WTC11 (cell line): ENCODE results near the gene TUBGCP6. TPM values are rescaled to one million over a fixed set of nuclear protein-coding genes. Genes with fewer than 3 reads are reported as not detected.

Source experiments
- ATAC-seq: fragments of 200-7000 bp; cut with Tn5 transposase; 2 replicates; pipeline ENCODE4 v1.10.0; 2021; ENCODE audit warnings: mild to moderate bottlenecking, moderate library complexity
- CTCF ChIA-PET: fragments of 300-600 bp; sonication (Branson Sonifier 250); formaldehyde crosslinking; loops from one replicate; lab custom pipeline; 2021; ENCODE audit warnings: antibody characterized with exemption; lab: Charles Lee
- POLR2A ChIA-PET: fragments of 350-600 bp; sonication (Branson Sonifier 250); formaldehyde crosslinking; loops from one replicate; lab custom pipeline; 2021; ENCODE audit warnings: antibody characterized with exemption; lab: Charles Lee
- DNase-seq: peaks from one replicate; pipeline ENCODE4 v3.0.0; 2021; ENCODE audit warnings: low spot score
- H3K27ac Mint-ChIP-seq: 2 replicates; pipeline ENCODE4 v1.8.0; 2021; ENCODE audit warnings: mixed read lengths
- H3K27me3 Mint-ChIP-seq: 2 replicates; pipeline ENCODE4 v1.8.0; 2021; ENCODE audit warnings: low read depth, mild to moderate bottlenecking, moderate library complexity, mixed read lengths
- H3K36me3 Mint-ChIP-seq: 2 replicates; pipeline ENCODE4 v1.8.0; 2021; ENCODE audit warnings: mixed read lengths
- H3K4me1 Mint-ChIP-seq: 2 replicates; pipeline ENCODE4 v1.8.0; 2022; ENCODE audit warnings: mixed read lengths
- H3K4me3 Mint-ChIP-seq: 2 replicates; pipeline ENCODE4 v1.8.0; 2021; ENCODE audit warnings: mild to moderate bottlenecking, moderate library complexity, mixed read lengths
- H3K9me3 Mint-ChIP-seq: 2 replicates; pipeline ENCODE4 v1.8.0; 2021; ENCODE audit warnings: mixed read lengths
- ATF6 ChIP-seq: sonication (generic); formaldehyde crosslinking; IDR thresholded peaks from 2 replicates; pipeline ENCODE4 v1.8.1; 2023; ENCODE audit warnings: mild to moderate bottlenecking, missing genetic modification reagents
- CREB1 ChIP-seq: sonication (generic); formaldehyde crosslinking; IDR thresholded peaks from 2 replicates; pipeline ENCODE4 v1.8.0; 2023; ENCODE audit warnings: mild to moderate bottlenecking, missing genetic modification reagents
- ETV6 ChIP-seq: sonication (generic); formaldehyde crosslinking; IDR thresholded peaks from 2 replicates; pipeline ENCODE4 v1.8.1; 2022; ENCODE audit warnings: mild to moderate bottlenecking, missing genetic modification reagents
- FOXJ3 ChIP-seq: sonication (generic); formaldehyde crosslinking; IDR thresholded peaks from 2 replicates; pipeline ENCODE4 v1.9.0; 2021; ENCODE audit warnings: missing genetic modification reagents, mild to moderate bottlenecking, borderline replicate concordance
- FOXP4 ChIP-seq: sonication (generic); formaldehyde crosslinking; IDR thresholded peaks from 2 replicates; pipeline ENCODE4 v1.8.0; 2022; ENCODE audit warnings: mild to moderate bottlenecking, missing genetic modification reagents
- HMGA2 ChIP-seq: fragments of 250-450 bp; sonication (Bioruptor Pico); IDR thresholded peaks from 2 replicates; pipeline ENCODE4 v1.4.0; 2021; ENCODE audit warnings: mild to moderate bottlenecking, moderate library complexity
- KAT7 ChIP-seq: sonication (generic); formaldehyde crosslinking; IDR thresholded peaks from 2 replicates; pipeline ENCODE4 v1.8.1; 2023; ENCODE audit warnings: missing genetic modification reagents, mild to moderate bottlenecking, borderline replicate concordance
- MLX ChIP-seq: sonication (generic); formaldehyde crosslinking; IDR thresholded peaks from 2 replicates; pipeline ENCODE4 v1.8.1; 2023; ENCODE audit warnings: mild to moderate bottlenecking, missing genetic modification reagents, moderate library complexity
- NFATC4 ChIP-seq: fragments of 250-450 bp; sonication (Bioruptor Pico); IDR thresholded peaks from 2 replicates; pipeline ENCODE4 v1.9.0; 2021; ENCODE audit warnings: mild to moderate bottlenecking
- NR2C2 ChIP-seq: sonication (generic); formaldehyde crosslinking; IDR thresholded peaks from 2 replicates; pipeline ENCODE4 v1.8.0; 2022; ENCODE audit warnings: mild to moderate bottlenecking, missing genetic modification reagents
- RORB ChIP-seq: fragments of 250-450 bp; sonication (Bioruptor Pico); IDR thresholded peaks from 2 replicates; pipeline ENCODE4 v1.9.0; 2021; ENCODE audit warnings: mild to moderate bottlenecking
- SOX15 ChIP-seq: fragments of 250-450 bp; sonication (Bioruptor Pico); IDR thresholded peaks from 2 replicates; pipeline ENCODE4 v1.9.0; 2021; ENCODE audit warnings: mild to moderate bottlenecking
- TEAD1 ChIP-seq: sonication (generic); formaldehyde crosslinking; IDR thresholded peaks from 2 replicates; pipeline ENCODE4 v1.8.0; 2022; ENCODE audit warnings: mild to moderate bottlenecking, missing genetic modification reagents
- ZNF512 ChIP-seq: sonication (generic); formaldehyde crosslinking; IDR thresholded peaks from 2 replicates; pipeline ENCODE4 v1.8.1; 2022; ENCODE audit warnings: missing genetic modification reagents, borderline replicate concordance
- total RNA-seq: library from RNA; stranded (reverse); gene quantifications from 3 replicates; pipeline ENCODE4 v1.2.3, GENCODE V29; 2021
- TF ChIP-seq, protein P1 (sequence below): fragments of 250-450 bp; sonication (Bioruptor Pico); IDR thresholded peaks from 2 replicates; pipeline ENCODE4 v1.8.0; 2021; ENCODE audit warnings: mild to moderate bottlenecking
- TF ChIP-seq, protein P2 (sequence below): sonication (generic); formaldehyde crosslinking; IDR thresholded peaks from 2 replicates; pipeline ENCODE4 v1.8.0; 2022; ENCODE audit warnings: mild to moderate bottlenecking, missing genetic modification reagents

Gene TUBGCP6
- total RNA-seq, 1 experiment from 2014 or later: 45.4 TPM

DNA sequence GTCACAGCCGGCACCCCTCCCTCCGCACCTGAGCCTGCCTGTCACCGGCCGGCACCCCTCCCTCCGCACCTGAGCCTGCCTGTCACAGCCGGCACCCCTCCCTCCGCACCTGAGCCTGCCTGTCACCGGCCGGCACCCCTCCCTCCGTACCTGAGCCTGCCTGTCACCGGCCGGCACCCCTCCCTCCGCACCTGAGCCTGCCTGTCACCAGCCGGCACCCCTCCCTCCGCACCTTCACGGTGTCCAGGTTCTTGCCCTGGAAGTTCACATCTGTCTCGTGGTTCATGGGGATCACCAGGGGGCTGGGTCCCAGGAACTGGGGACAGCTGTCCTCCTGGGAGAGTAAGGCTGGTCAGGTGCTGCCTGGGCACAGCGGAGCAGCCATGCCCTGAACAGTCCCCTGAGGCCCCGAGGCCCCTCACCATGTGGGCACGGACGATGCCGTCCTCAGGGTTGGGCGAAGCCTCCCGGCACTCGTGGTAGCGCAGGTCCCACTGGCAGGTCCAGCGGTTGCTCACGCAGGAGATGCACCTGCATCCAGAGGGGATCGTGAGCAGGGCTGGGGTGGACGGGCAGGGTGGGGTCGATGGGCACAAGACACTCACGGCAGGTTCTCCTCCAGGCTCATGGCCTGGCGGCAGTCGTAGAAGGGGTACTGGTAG, 40.9 kb upstream of the TUBGCP6 start:
- DNase-seq: no peak
- no peak for ATAC-seq
- H3K27me3 Mint-ChIP-seq: no peaks in the 10 kb centered on the region

GRCh38 chr22:50284479-50284878, 39.7 kb upstream of the TUBGCP6 start:
- no peak overlapping the region for H3K27ac Mint-ChIP-seq
- H3K36me3 Mint-ChIP-seq: peaks cover 15% of the 10 kb centered on the region; the same call in 1 of the 2 replicates
- H3K9me3 Mint-ChIP-seq: no peaks in the 10 kb centered on the region
- no peak overlapping the region for H3K4me3 Mint-ChIP-seq
- ChIA-PET CTCF (interaction anchor here (0.5 kb wide), 1 partner anchor 23 kb away, joined by 3 read pairs; the partner anchor contains the start of gene MAPK12), POLR2A (no interaction called here)
- DNase-seq (no peak), ATAC-seq (no peak)
- TF ChIP-seq NFATC4 (CRISPR knock-in tag) (no peak), NR2C2 (CRISPR knock-in tag) (no peak), TEAD1 (no peak), HMGA2 (CRISPR knock-in tag) (no peak), MLX (CRISPR knock-in tag) (no peak), FOXJ3 (CRISPR knock-in tag) (no peak), FOXP4 (CRISPR knock-in tag) (no peak), ETV6 (CRISPR knock-in tag) (no peak), ATF6 (CRISPR knock-in tag) (no peak), ZNF512 (CRISPR knock-in tag) (no peak), KAT7 (no peak), SOX15 (no peak)
- TF ChIP-seq, protein P1, sequence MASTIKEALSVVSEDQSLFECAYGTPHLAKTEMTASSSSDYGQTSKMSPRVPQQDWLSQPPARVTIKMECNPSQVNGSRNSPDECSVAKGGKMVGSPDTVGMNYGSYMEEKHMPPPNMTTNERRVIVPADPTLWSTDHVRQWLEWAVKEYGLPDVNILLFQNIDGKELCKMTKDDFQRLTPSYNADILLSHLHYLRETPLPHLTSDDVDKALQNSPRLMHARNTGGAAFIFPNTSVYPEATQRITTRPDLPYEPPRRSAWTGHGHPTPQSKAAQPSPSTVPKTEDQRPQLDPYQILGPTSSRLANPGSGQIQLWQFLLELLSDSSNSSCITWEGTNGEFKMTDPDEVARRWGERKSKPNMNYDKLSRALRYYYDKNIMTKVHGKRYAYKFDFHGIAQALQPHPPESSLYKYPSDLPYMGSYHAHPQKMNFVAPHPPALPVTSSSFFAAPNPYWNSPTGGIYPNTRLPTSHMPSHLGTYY (CRISPR knock-in tag): no peak
- TF ChIP-seq, protein P2, sequence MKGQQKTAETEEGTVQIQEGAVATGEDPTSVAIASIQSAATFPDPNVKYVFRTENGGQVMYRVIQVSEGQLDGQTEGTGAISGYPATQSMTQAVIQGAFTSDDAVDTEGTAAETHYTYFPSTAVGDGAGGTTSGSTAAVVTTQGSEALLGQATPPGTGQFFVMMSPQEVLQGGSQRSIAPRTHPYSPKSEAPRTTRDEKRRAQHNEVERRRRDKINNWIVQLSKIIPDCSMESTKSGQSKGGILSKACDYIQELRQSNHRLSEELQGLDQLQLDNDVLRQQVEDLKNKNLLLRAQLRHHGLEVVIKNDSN (CRISPR knock-in tag): no peak
- no peaks in the 10 kb centered on the region for H3K4me1 Mint-ChIP-seq
- no peaks in the 10 kb centered on the region for H3K27me3 Mint-ChIP-seq

More for the DNA sequence above, 40.9 kb upstream of the TUBGCP6 start:
- Mint-ChIP-seq H3K27ac (no peak overlapping the region), H3K9me3 (no peaks in the 10 kb centered on the region), H3K36me3 (peaks cover 13% of the 10 kb centered on the region; the same call in 1 of the 2 replicates), H3K4me1 (no peaks in the 10 kb centered on the region), H3K4me3 (no peak overlapping the region)
- ChIA-PET CTCF (no interaction called here), POLR2A (no interaction called here)
- TF ChIP-seq MLX (CRISPR knock-in tag) (no peak), RORB (CRISPR knock-in tag) (no peak), CREB1 (CRISPR knock-in tag) (no peak), KAT7 (no peak)
